Suprapubic skin (tissue), 4 donors: ENCODE results near the gene GAS6. TPM values are rescaled to one million over a fixed set of nuclear protein-coding genes. Genes with fewer than 3 reads are reported as not detected.

ENCODE experiments used
- DNase-seq, 2 donors: peaks; one replicate each; pipeline ENCODE4 v3.0.0-alpha.2; 2019; ENCODE audit warnings: low spot score in 2 of 2
- H3K27ac ChIP-seq: fragments of 200-600 bp; sonication (generic); one replicate; pipeline ENCODE4 v1.5.1; 2019
- H3K27me3 ChIP-seq: fragments of 200-600 bp; sonication (generic); one replicate; pipeline ENCODE4 v1.5.1; 2019
- H3K36me3 ChIP-seq: fragments of 200-600 bp; sonication (generic); one replicate; pipeline ENCODE4 v1.5.1; 2019
- H3K4me1 ChIP-seq: fragments of 200-600 bp; sonication (generic); one replicate; pipeline ENCODE4 v1.5.1; 2019
- H3K4me3 ChIP-seq: fragments of 200-600 bp; sonication (generic); one replicate; pipeline ENCODE4 v1.5.1; 2019; ENCODE audit warnings: mild to moderate bottlenecking
- H3K9me3 ChIP-seq: fragments of 200-600 bp; sonication (generic); one replicate; pipeline ENCODE4 v1.5.1; 2019
- EP300 ChIP-seq: sonication (generic); formaldehyde crosslinking; IDR thresholded peaks from one replicate; pipeline ENCODE4 v1.6.1; 2017; ENCODE audit warnings: antibody characterized with exemption
- POLR2A ChIP-seq, 2 donors: fragments of 450-650 bp; IDR thresholded peaks; one replicate each; pipeline ENCODE4 v1.6.1; 2017; ENCODE audit warnings: antibody characterized with exemption in 2 of 2, mild to moderate bottlenecking in 2 of 2, moderate library complexity in 2 of 2
- POLR2AphosphoS5 ChIP-seq, 3 donors: sonication (generic); formaldehyde crosslinking; IDR thresholded peaks; one replicate each; pipeline ENCODE4 v1.6.1; 2017; ENCODE audit warnings: antibody characterized with exemption in 3 of 3
- WGBS: methylation state at CpG from one replicate; pipeline ENCODE4 v1.1.5; 2018; 5-methylcytosine and 5-hydroxymethylcytosine counted together
- total RNA-seq, 4 donors: library from RNA; depleted of rRNA; stranded (reverse); fragments of >200 nt; gene quantifications; one replicate each; pipeline ENCODE4 v1.1.0, GENCODE V29; 2016
- TF ChIP-seq, protein P1 (sequence below), 2 donors: fragments of 200-600 bp in 1 of 2; fragments of 450-650 bp in 1 of 2; sonication (generic) in 1 of 2; IDR thresholded peaks; one replicate each; pipeline ENCODE4 v1.5.1; 2016 to 2019; ENCODE audit warnings: antibody characterized with exemption in 2 of 2, mild to moderate bottlenecking in 1 of 2, moderate library complexity in 1 of 2

Gene GAS6
- total RNA-seq, 4 donors from 2014 or later = 175 to 286 (median 224) TPM

DNA sequence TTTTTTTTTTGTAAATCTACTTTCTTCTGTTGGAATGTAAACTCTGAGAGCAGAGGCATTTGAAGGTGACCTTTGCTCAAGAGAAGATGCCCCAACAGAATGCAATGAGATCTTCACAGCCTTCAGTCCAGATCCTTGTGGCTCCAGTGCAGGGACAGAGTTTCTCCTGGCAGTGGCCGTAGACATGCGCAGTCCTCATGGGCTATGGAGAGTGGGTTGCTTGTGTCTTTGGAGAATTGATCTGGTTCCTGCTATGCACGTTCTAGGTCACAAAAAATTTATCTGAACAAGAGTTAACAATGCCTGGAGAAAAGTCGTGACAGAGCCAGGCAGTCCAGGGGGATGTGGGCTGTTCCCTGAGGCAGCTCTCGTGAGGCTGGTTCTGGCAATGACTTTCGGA, 74.7 kb downstream of the GAS6 start:
- no peak overlapping the region for H3K4me3 ChIP-seq
- TF ChIP-seq POLR2AphosphoS5 (IDR thresholded peaks at IDR 0.05) (no peak), EP300 (no peak), POLR2A (IDR thresholded peaks at IDR 0.05) (no peak)
- TF ChIP-seq, protein P1, sequence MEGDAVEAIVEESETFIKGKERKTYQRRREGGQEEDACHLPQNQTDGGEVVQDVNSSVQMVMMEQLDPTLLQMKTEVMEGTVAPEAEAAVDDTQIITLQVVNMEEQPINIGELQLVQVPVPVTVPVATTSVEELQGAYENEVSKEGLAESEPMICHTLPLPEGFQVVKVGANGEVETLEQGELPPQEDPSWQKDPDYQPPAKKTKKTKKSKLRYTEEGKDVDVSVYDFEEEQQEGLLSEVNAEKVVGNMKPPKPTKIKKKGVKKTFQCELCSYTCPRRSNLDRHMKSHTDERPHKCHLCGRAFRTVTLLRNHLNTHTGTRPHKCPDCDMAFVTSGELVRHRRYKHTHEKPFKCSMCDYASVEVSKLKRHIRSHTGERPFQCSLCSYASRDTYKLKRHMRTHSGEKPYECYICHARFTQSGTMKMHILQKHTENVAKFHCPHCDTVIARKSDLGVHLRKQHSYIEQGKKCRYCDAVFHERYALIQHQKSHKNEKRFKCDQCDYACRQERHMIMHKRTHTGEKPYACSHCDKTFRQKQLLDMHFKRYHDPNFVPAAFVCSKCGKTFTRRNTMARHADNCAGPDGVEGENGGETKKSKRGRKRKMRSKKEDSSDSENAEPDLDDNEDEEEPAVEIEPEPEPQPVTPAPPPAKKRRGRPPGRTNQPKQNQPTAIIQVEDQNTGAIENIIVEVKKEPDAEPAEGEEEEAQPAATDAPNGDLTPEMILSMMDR (IDR thresholded peaks at IDR 0.05) = no peak
- no peak for DNase-seq
- no peaks in the 10 kb centered on the region for H3K9me3 ChIP-seq
- H3K27me3 ChIP-seq = no peaks in the 10 kb centered on the region
- H3K36me3 ChIP-seq = no peaks in the 10 kb centered on the region
- H3K4me1 ChIP-seq = no peaks in the 10 kb centered on the region
- WGBS = 79% methylated on average over 6 of the region's 6 CpGs
- H3K27ac ChIP-seq = no peak overlapping the region

DNA sequence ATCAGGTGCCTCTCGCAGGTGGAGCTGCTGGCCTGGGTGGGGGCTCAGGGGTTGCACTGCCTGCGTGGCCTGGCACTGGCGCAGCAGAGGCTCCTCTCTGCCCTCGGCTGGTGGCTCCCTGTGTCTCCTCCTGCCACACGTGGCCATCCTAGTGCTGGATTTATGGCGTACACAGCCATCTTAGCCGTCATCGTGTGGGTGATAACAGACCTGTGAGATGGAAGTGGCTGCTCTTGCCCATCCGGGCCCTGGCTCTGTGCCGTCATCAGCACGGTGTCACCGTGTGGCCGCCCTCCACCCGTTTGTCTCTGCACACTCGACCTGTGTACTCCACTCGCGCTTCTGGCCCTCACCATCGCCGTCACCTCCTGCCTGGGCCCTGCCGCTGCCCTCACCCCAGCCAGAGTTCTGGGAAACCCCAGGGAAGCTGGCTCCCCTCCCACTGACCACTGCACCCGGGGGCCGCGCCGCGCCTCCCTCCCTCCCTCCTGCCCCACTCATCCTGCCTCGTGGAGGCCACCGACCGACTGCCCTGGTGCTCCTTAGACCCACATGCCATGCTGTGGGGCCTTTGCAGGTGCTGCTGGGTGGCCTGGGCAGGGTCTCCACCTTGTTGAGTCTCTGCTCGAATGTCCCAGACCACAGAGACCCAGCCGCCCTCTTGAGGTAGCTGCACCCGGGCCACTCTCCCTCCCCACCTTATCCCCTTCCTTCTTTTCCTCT, 75.3 kb downstream of the GAS6 start:
- no peak for DNase-seq
- Histone ChIP-seq H3K4me3 (no peak overlapping the region), H3K4me1 (no peaks in the 10 kb centered on the region), H3K9me3 (no peaks in the 10 kb centered on the region), H3K27me3 (no peaks in the 10 kb centered on the region), H3K36me3 (no peaks in the 10 kb centered on the region), H3K27ac (no peak overlapping the region)
- 92% methylated on average over 25 of the region's 31 CpGs for WGBS
- no peak for TF ChIP-seq EP300
- TF ChIP-seq POLR2A (IDR thresholded peaks at IDR 0.05) = no peak
- TF ChIP-seq, protein P1 (IDR thresholded peaks at IDR 0.05) = no peak
- no peak for TF ChIP-seq POLR2AphosphoS5 (IDR thresholded peaks at IDR 0.05)

DNA sequence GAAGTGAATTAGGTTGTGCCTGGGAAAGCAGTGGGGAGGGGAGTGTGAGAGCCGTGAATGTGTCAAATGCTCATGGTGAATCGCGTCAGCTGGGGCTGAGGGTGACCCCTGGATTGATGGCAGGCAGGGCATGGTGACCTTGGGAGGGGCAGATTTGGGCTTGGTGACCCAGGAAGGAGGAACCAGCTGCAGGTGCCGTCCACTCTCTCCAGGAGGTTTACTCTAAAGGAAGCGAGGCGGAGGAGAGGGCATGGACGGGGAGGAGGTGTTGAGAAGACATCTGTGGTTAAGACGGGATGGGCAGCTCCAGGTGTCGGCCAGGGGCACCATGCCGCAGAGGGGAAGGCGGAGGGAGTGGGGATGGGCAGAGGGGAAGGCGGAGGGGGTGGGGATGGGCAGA, 76.2 kb downstream of the GAS6 start:
- no peak overlapping the region for H3K4me3 ChIP-seq
- H3K36me3 ChIP-seq = no peaks in the 10 kb centered on the region
- DNase-seq = no peak
- no peak overlapping the region for H3K27ac ChIP-seq
- no peaks in the 10 kb centered on the region for H3K4me1 ChIP-seq
- TF ChIP-seq POLR2A (IDR thresholded peaks at IDR 0.05) (no peak), EP300 (no peak), POLR2AphosphoS5 (IDR thresholded peaks at IDR 0.05) (no peak)
- TF ChIP-seq, protein P1 (IDR thresholded peaks at IDR 0.05) = no peak
- H3K27me3 ChIP-seq = no peaks in the 10 kb centered on the region
- H3K9me3 ChIP-seq = no peaks in the 10 kb centered on the region
- 85% methylated on average over 11 of the region's 12 CpGs for WGBS

GRCh38 chr13:113786262-113786841, 77.5 kb downstream of the GAS6 start:
- Histone ChIP-seq H3K27ac (no peak overlapping the region), H3K27me3 (no peaks in the 10 kb centered on the region), H3K4me1 (no peaks in the 10 kb centered on the region), H3K36me3 (no peaks in the 10 kb centered on the region), H3K9me3 (no peaks in the 10 kb centered on the region), H3K4me3 (no peak overlapping the region)
- TF ChIP-seq POLR2A (IDR thresholded peaks at IDR 0.05) (no peak), POLR2AphosphoS5 (IDR thresholded peaks at IDR 0.05) (no peak), EP300 (no peak)
- TF ChIP-seq, protein P1 (IDR thresholded peaks at IDR 0.05) = no peak
- 75% methylated on average over 17 of the region's 17 CpGs for WGBS
- no peak for DNase-seq
